ENCODE data around the gene CASP7.

- TF ChIP-seq CTCF (IDR thresholded peaks at IDR 0.05) (no peak), POLR2AphosphoS5 (IDR thresholded peaks at IDR 0.05; ENCODE audit: insufficient read depth in 1 of 2, low read depth in 1 of 2) (no peak), POLR2A (IDR thresholded peaks at IDR 0.05) (no peak)
Measured at GRCh38 chr10:113661332-113661731, 18.4 kb upstream of the CASP7 start.
